NCI-H1436 treated with DMSO at 0.1 percent for 48 hours (cell line): ENCODE measurements around the gene MAP3K20.
"Not testable (repeated sequence)": the region's sequence is repeated elsewhere in the genome, so short reads cannot be mapped to it uniquely, and the experiment has no call there.

Experiments used
- DNase-seq: peaks from one replicate; lab custom pipeline; 2025; lab: John Stamatoyannopoulos, UW

MAP3K20 gene

DNA sequence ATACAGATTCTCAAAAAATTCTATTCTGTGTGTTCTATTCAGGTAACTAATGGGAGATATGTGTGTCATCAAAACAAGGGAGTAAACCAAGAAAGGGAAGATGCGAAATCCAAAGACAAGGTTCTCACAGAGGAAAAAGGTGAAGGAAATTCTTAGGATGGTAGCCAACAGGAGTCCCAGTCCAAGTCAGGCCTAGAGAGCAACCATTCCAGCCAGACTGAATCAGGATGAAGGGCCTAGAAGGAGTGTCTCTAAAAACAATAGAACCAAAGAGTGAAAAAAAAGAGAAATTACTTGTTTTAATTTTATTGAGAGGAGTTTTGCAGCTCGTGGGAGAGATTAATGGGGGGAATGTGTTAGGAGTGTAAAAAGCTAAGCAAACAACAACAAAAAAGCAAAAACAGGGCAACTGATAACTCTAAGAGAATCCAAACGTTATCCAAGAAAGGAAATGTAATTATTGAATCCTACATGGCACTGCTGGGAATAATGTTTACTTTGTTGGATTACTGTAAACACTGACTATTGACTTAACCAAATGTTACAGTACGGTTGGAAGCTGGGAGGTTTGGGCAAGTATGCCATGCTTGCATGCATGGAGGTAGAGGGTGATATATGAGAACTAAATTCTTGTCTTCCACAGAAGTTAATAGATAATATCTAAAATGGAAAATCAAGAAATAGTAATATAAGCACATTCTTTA, 12.3 kb downstream of the MAP3K20 start:
- no peak for DNase-seq

DNA sequence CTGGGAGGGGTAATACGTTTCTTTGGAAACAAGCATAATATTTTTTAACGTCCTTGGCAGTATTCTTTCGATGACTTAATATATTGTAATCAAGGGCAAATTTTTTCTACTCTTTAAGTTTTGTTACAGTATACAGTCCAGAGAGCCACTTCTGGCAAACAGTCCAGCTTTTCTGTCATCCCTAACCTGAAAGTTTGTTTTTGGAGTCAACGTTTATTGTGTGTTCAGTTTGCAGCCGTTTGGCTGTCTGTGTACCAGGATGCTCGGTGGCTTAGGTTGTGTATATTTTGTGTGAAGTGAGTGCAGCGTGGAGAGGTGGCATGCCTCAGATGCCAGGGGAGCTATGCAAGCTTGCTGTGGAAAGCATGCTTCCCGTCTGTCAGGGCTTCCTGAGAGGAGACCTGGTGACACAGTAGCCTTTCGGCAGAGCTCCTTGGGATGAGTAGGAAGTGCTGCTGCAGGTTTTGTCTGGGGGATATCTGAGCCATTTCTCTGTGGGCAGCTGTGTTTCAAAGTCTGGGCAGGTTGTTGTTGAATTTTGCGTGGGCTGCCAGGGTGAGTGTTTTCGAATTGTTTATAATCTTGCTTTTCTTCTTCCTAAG, 14.7 kb downstream of the MAP3K20 start:
- no peak for DNase-seq

DNA sequence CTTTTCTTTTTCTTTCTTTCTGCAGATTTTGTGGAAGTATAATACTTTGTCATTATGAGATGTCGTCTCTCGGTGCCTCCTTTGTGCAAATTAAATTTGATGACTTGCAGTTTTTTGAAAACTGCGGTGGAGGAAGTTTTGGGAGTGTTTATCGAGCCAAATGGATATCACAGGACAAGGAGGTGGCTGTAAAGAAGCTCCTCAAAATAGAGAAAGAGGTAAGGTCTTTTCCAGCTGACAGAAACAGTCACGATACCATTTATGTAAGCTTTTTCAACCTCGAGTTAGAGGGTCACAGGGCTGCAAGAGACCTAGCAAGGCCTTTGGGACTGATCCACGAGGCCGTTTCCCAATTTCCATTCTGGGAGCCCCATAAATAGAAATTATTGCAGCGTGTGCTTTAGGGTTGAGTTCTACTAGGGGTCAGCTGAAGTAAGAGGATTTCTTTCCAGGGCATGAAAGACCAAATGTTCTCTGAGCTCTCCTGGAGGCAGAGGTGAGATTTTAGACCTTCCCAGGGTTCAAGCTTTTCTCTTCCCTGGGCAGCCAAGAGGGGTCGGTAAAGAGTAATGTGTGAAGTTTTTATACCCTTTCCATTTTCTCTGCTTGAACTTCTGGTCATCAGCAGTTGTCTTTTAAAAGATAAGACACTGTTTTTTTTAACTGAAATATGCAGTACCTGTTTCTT, 15.5 kb downstream of the MAP3K20 start:
- no peak for DNase-seq

DNA sequence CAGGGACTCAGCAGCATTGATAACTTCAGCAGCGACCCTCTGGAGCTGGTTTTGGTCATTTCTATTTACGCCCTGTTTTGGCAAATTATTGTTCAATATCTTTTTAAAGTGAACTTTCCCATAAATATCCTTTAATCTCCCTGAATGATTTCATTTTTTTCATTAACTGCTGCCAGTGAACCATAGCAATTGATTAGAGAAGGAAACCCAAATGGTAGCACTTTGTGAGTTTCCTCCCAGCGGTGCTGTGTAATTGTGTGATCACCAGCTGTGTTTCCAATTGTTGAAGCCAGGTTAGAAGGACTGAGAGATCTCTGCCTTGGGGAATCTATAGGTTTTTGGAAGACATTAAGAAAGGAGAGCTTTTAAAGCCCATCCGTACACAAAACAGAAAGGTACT, 16.3 kb downstream of the MAP3K20 start:
- no peak for DNase-seq

DNA sequence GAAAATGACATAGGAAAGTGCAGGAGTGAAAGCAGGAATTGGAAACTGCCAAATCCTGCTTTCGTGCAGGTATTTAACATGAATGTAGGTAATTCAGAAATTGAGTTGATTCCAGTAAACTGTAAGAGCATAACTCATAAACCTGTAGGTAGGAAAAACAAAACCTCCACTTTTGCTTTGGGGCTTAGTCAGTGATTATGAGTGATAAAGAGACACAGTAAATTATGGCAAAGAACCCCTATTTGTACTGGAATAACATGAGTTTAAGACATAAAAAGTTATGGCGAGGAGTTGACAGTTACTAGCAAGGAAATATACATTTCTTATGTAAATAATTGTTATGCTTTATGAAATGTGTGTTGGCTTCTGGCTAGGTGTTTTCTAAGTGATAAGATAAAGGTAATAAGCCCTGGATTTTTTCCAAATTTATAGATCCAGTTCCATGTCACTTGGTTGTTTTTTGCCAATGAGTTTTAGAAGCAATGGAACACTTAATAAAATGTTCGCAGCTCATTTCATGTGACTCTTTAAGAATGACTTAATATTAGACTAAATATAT, 17.3 kb downstream of the MAP3K20 start:
- no peak for DNase-seq

DNA sequence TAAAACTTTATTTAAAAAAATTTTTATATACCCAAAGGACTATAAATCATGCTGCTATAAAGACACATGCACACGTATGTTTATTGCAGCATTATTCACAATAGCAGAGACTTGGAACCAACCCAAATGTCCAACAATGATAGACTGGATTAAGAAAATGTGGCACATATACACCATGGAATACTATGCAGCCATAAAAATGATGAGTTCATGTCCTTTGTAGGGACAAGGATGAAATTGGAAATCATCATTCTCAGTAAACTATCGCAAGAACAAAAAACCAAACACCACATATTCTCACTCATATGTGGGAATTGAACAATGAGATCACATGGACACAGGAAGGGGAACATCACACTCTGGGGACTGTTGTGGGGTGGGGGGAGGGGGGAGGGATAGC, 18.0 kb downstream of the MAP3K20 start:
- DNase-seq, result not testable (repeated sequence)

DNA sequence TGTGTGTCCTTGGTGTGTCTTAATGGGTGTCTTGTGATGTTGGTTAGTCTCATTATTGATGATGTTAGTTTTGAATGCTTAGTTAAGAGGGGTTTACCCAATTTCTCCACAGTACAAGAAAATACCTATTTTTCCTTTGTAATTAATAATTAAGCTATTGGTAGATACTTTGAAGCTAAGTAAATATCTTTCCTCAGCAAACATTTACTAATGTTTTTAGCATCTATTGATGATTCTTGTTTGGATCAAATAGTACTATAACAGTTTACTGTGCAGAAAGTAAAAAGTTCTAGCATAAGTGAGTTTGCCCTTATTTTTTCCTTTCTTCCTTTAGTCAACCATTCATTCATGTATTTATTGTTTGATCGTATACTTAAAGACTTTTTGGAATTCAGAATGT, 19.1 kb downstream of the MAP3K20 start:
- DNase-seq, result no peak

DNA sequence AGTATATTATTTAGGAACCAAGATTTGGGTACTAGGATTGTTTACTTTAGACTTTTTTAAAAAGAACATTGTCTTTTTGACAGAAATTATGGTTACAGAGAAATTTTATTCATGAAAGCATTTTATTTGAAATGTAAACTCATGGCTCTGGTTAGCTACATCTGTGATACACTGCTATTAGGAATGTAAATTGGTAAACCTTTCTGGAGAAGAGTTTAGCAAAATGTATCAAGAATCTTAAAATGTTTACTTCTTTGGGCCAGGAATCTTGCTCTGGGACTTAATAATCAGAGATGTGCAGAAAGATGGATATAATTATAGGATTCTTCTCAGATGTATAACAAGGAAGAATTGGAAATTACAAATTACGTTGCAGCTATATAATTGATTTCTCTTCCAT, 19.7 kb downstream of the MAP3K20 start:
- DNase-seq, result no peak

DNA sequence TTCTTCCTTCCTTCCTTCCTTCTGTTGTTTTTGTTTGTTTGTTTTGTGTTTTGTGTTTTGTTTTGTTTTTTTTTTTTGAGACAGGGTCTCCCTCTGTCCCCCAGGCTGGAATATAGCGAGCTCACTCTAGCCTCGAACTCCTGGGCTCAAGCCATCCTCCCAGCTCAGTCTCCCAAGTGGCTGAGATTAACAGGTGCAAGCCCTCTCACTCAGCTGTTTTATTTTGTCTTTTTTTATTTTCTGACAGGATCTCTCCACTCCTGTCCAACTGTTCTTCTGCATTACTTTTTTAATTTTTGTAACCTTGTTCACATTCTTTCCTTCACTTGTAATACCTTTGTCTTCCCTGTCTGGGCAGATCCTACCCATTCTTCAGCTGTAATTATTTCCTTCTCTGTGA, 23.6 kb downstream of the MAP3K20 start:
- no peak for DNase-seq

DNA sequence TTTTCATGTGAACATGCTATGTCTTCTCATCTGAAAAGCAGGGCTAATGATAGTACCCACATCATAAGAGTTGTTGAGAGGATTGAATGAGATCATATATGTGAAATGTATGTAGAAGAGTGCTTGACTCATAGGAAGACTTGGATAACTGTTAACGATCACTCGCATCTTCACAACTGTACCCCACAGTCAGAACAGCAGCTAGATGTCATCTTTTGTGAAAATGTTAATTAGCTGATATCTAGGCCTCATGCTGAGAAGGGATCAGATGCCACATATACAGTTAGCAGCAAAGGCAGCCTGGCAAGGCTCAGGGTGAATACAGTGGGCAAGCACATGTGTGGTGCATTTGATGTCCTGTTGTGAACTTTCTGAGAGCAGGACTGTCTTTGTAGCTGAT, 24.2 kb downstream of the MAP3K20 start:
- DNase-seq, result no peak

DNA sequence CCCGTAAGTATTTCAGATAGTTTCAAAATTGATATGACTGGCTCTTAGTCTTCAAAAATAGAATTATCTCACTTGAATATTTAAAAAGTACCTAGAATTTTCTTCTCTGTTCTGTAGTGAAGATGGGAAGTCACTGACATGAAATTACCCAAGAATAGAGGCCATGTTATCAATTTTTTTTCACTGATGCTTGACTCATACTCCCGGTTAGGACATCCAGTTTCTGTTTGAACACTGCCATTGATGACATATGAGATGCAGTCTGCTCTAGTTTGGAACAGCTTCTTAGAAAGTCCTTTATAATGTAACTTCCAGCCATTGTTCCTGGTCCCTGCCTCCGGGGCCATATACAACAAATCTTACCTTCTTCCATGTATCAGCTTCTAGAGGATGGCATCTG, 26.0 kb downstream of the MAP3K20 start:
- DNase-seq, result no peak

DNA sequence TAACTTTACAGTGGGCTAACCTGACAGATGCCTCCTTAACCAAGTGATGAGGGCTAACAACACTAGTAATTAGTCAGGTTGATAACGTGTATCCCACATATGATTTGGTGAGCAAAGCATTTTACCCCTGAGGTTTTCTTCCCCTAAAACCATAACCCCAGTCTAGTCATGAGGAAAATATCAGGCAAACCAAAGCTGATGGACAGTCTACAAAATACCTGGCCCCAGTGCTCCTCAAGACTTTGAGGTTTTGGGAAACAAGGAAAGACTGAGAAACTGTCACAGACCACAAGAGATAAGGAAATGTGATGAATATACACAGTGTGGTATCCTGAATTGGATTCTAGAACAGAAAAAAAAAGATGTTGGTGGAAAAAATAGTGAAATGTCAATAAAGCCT, 28.5 kb downstream of the MAP3K20 start:
- no peak for DNase-seq

DNA sequence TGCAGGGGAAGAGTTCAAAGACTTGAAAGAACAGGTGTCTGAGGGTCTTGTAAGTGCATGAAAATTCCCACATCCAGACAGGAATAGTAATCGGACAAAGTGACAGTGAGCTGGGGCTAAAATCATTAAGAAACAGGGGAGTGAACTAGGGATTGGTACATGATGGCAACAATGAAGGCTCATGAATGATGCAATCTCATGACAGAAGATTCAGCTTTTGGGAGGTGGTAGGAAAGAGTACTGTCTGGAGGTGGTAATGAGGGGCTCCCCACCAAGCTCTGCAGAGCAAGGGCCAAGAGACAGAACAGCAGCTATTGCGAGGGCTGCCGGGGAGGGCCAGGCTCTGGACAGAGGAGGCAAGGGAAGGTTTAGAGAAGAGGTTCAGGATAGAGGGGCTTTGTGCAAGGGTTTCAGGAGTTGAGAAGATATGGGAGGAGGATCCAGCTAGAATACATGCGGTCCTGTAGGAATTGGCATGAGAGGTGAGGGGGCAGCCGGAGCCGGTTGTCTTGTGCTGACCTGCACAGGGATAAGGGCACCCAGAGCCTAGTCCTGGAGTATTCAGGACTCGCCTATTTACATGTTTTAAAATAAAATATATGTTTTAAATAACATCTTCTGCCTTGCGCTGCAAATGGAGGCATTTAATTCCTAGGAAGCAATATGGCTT, 31.4 kb downstream of the MAP3K20 start:
- no peak for DNase-seq

DNA sequence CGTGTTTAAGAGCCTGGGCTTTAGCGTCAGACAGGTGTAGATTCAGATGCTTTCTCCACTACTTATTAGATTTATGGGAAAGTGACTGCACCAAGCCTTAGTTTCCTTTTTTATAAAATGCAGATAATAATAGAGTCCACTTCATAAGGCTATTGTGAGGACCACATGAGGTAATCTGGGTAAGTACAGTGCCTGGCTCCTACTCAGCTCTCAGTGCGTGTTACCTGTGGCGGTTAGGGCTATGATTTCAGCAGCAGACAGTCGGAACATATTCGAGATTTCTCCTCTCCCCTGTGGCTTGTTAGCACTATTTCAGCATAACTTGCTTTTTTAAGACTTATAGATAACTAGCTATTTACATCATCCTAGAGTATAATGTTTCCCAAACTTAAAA, 32.0 kb downstream of the MAP3K20 start:
- DNase-seq, result no peak

DNA sequence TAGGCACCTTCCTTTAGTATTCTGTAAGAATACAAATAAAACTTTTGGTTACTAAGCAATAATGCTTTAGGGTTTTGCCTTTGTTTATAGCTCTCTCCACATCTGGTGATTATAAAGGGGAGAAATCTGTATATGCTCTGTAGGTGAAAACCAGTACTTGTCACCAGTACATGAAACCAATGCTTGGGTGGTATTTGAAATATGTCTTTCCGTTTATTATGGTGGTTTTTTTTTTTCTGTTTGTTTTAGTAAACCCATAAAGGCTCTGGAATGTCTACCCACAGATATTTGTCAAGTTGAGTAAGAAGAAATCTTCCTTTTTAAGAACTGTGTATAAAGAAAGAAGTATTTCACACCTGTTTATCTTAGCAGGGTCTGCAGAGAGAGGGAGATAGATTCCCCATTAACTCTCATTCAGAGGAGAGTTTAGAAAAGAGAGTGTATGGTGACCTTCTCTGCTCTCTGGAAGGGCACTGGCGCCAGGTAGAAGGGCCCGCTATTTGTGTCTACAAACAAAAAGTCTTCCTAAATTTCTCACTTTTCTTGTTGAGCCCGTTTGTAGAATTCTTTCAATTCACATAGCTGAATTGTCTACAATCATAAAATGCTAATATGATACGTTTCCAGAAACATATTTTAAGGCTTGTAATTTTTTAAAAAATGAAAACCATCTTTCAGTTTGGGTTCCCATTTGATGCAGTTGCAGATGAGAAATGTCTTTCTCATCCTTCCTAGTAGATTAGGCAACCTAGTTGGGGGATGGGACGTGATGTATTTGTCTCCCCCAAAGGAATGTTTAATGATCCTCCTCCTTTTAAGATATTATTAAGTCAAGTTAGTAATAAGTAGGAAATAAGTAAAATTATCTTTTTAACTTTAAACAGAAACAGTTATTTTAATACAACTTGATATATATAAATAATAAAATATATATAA, 33.9 kb downstream of the MAP3K20 start:
- DNase-seq, result no peak

DNA sequence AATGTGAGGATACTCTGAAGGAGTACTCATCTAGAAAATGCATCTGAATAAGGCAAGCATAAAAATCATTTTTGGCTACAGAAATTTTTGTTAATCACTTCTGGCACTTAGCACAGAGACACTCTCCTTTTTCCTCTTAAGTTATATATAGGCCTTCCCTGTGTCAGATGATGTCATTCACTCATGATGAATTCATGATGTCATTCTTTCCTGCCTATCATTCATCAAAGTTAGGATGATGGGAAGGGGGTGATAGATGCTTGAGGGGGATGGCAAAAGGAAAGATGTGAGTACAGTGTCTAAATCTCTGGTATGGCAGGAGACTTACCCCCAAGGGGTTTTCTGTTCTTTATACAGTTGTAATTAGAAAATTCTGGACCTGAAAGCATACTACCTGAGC, 42.0 kb downstream of the MAP3K20 start:
- DNase-seq, result no peak

DNA sequence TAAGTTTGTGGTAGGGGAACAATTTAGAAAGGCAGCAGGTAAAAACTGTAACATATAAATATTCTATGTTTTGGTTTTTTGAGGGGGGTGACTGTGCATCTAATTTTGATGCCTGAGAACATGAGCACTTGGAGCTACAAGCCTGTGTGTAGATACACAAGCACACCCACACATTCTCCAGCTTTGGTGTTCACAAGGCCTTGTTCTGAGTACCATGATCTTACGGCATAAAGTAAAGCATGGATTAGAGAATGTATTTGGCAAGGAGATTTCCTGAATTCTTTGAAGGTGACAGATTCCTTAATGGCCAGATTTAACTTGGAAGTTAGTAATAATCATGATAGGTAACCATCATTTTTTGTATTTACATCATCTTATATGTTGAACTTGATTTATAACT, 42.7 kb downstream of the MAP3K20 start:
- no peak for DNase-seq

DNA sequence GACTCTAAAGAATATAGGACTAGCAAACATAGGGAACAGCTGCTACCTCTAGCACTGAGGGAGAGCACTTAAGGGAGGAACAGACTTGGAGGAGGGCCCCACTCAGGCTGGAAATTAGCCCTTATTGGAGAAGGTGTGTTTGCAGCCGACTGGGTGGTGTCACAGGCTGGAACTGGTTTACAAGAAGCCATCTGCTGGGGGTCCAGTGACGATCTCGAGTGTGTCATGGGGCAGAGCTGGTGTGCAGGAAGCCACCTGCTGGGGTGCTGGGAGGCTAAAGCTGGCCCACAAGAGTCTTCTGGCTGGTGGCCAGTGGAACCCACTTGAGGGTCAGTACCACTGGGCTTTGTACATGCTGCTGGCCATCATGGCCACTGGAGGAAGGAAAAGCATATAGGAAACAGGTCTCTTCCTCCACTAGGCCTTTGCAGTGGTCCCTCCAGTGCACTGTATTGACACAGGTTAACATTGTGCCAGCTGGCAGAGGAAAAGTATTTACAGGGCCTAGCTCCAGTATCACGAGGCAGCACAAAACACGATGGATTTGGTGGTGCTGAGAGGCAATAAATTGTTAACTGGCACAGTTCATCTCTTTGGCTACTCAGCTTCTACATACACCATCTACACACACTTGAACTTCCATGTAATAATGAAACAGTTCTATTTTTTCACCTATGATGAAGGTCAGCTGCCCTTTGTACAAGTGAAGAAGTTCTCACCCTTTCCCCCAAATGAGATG, 43.6 kb downstream of the MAP3K20 start:
- no peak for DNase-seq

DNA sequence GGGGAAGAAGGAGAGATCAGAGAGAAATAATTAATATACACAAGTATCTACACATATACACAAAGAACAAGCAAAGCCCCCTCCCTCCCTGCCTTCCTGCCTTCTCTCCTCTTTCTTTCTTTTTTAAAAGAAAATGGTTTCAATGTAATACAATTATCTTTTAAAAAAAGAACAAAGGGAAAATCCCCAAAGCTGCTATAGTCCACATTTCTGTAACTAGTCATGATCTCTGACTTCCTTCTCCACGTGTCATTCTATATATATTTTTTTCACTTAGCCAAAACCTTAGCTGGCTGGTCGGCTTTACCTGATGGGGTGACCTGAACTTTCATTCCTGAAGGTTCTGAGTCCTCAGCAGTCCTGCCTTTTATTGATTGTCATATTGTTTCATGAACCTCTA, 44.3 kb downstream of the MAP3K20 start:
- no peak for DNase-seq

DNA sequence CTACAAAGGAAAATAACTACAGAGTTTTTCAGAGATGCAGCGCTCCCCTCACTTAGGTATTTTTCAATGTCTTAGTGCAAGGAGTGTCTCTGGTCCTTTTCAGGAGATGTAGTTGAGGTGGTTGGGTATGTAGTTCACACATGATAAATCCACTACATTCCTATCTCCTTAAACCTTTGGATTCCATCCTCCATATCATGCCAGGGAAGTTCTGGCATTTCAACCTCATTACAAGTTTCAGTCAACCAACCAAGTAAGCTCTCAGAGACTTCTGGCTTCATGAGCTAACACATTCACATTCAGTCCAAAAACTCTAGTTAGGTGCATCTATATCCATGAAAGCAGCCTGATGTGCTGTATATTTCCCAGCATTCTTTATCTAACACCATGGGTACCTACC, 47.3 kb downstream of the MAP3K20 start:
- no peak for DNase-seq

DNA sequence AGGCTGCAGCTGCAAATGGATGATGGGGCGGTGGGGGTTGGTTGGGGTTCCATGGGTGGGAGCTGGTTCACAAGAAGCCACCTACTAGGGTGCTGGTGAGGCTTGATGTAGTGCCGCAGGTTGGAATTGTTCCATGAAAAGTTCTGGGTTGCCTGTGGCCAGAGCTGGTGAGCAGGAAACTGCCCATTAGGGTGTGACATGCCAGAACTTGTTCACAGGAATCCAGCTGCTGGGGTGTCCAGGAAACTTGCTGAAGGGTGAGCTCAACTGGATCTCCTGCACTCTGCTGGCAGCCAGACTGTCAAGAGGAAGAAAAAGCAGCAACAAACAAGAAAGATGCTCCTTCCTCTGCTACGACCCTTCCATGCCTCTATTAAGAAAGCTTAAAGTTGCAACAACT, 48.8 kb downstream of the MAP3K20 start:
- no peak for DNase-seq
